CD4-positive, alpha-beta T cell (primary cell): ENCODE measurements around the gene TRHDE. TPM values are rescaled to one million over a fixed set of nuclear protein-coding genes. Genes with fewer than 3 reads are reported as not detected.

Source experiments
- ATAC-seq: fragments of 200-7000 bp; cut with Tn5 transposase; one replicate; pipeline ENCODE4 v1.10.0; 2022; ENCODE audit warnings: mild to moderate bottlenecking; ENCODE audit not compliant: poor library complexity
- CTCF ChIA-PET: fragments of 350-600 bp; sonication (Branson Sonifier 250); formaldehyde crosslinking; loops from one replicate; lab custom pipeline; 2021; ENCODE audit warnings: antibody characterized with exemption, inconsistent platforms; lab: Charles Lee
- POLR2A ChIA-PET: fragments of 350-600 bp; sonication (Branson Sonifier 250); formaldehyde crosslinking; loops from one replicate; lab custom pipeline; 2021; ENCODE audit warnings: antibody characterized with exemption, inconsistent platforms; lab: Charles Lee
- DNase-seq, 14 experiments: peaks; one replicate each; pipeline ENCODE4 v3.0.0-alpha.2; 2013 to 2020; ENCODE audit warnings: mixed read lengths in 2 of 14
- H3K27ac ChIP-seq, 2 donors: one replicate each; pipeline versions ENCODE4 v1.5.1 to v1.7.0; 2013; ENCODE audit warnings: low read length in 2 of 2, low read depth in 1 of 2, mild to moderate bottlenecking in 1 of 2
- H3K27me3 ChIP-seq, 2 experiments: 1 replicate in 1 of 2; 2 replicates in 1 of 2; pipeline versions ENCODE4 v1.6.1 to v1.7.0; 2013; ENCODE audit warnings: low read length in 2 of 2, control low read depth in 1 of 2, mild to moderate bottlenecking in 1 of 2, moderate library complexity in 1 of 2; ENCODE audit not compliant: insufficient read depth in 2 of 2, control insufficient read depth in 1 of 2
- H3K36me3 ChIP-seq: one replicate; pipeline ENCODE4 v1.6.1; 2013; ENCODE audit warnings: low read length, control low read depth; ENCODE audit not compliant: insufficient read depth
- H3K4me1 ChIP-seq: one replicate; pipeline ENCODE4 v1.6.1; 2013; ENCODE audit warnings: low read length, control low read depth; ENCODE audit not compliant: insufficient read depth
- H3K4me3 ChIP-seq: one replicate; pipeline ENCODE4 v1.5.1; 2013; ENCODE audit warnings: mild to moderate bottlenecking, low read length, moderate library complexity
- H3K9me3 ChIP-seq, 2 experiments: 1 replicate in 1 of 2; 2 replicates in 1 of 2; pipeline versions ENCODE4 v1.6.1 to v1.7.0; 2013; ENCODE audit warnings: low read length in 2 of 2, mild to moderate bottlenecking in 2 of 2, control low read depth in 1 of 2, moderate library complexity in 1 of 2; ENCODE audit not compliant: control insufficient read depth in 1 of 2, insufficient read depth in 1 of 2
- H3K27ac Mint-ChIP-seq: one replicate; pipeline ENCODE4 v1.8.0; 2020; ENCODE audit warnings: mixed read lengths
- H3K27me3 Mint-ChIP-seq: one replicate; pipeline ENCODE4 v1.8.0; 2021; ENCODE audit warnings: mixed read lengths
- H3K36me3 Mint-ChIP-seq: one replicate; pipeline ENCODE4 v1.8.0; 2021; ENCODE audit warnings: low read depth, mixed read lengths
- H3K4me1 Mint-ChIP-seq: one replicate; pipeline ENCODE4 v1.8.0; 2021; ENCODE audit warnings: low read depth, mixed read lengths
- H3K4me3 Mint-ChIP-seq: one replicate; pipeline ENCODE4 v1.8.0; 2020; ENCODE audit warnings: mild to moderate bottlenecking, mixed read lengths
- H3K9me3 Mint-ChIP-seq: one replicate; pipeline ENCODE4 v1.8.0; 2020; ENCODE audit warnings: mixed read lengths
- intact Hi-C, 2 experiments: fragments of 100-400 bp; cut with DNase I in 1 of 2; cut with micrococcal nuclease in 1 of 2; formaldehyde crosslinking; loops; one replicate each; pipeline versions ENCODE4 v1.15.1 to v1.9.0; 2023 to 2025; cut with DNase I, micrococcal nuclease
- total RNA-seq, 174 experiments: library from RNA in 2 of 174; stranded (reverse) in 2 of 174; gene quantifications; one replicate each; pipeline ENCODE4 v1.2.3 and lab custom pipeline; 2021 to 2026
- TF ChIP-seq, protein P1 (sequence below): fragments of 200-600 bp; IDR thresholded peaks from one replicate; pipeline ENCODE4 v1.8.0; 2022; ENCODE audit warnings: antibody characterized with exemption, mild to moderate bottlenecking

Gene TRHDE
- total RNA-seq, 2 experiments from 2014 or later: not detected

DNA sequence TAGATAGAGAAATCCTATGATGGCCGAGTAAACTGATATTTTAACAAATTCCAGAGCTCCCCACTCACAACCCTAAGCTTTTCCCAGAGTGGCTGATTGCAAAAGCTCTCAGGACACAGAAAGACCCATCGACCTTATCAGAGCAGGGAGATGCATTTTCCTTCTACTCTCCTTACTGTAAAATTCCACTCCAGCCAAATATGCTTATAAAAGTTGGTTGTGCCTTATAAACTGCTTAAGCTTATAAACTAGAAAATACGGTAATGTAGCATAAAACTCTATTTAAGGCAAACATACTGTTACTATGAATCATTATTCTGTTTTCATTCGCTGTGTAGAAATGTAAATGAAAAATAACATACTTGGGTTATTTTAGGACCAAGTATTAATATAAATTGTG is 41.6 kb upstream of the TRHDE start:
- Histone ChIP-seq H3K27me3 (no peaks in the 10 kb centered on the region), H3K27ac (no peak overlapping the region), H3K36me3 (no peaks in the 10 kb centered on the region), H3K4me1 (no peaks in the 10 kb centered on the region), H3K4me3 (no peak overlapping the region), H3K9me3 (no peaks in the 10 kb centered on the region)
- H3K4me1 Mint-ChIP-seq: no peaks in the 10 kb centered on the region
- no peaks in the 10 kb centered on the region for H3K27me3 Mint-ChIP-seq
- intact Hi-C loops: no loop called here
- TF ChIP-seq, protein P1, sequence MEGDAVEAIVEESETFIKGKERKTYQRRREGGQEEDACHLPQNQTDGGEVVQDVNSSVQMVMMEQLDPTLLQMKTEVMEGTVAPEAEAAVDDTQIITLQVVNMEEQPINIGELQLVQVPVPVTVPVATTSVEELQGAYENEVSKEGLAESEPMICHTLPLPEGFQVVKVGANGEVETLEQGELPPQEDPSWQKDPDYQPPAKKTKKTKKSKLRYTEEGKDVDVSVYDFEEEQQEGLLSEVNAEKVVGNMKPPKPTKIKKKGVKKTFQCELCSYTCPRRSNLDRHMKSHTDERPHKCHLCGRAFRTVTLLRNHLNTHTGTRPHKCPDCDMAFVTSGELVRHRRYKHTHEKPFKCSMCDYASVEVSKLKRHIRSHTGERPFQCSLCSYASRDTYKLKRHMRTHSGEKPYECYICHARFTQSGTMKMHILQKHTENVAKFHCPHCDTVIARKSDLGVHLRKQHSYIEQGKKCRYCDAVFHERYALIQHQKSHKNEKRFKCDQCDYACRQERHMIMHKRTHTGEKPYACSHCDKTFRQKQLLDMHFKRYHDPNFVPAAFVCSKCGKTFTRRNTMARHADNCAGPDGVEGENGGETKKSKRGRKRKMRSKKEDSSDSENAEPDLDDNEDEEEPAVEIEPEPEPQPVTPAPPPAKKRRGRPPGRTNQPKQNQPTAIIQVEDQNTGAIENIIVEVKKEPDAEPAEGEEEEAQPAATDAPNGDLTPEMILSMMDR: no peak
- CTCF ChIA-PET: no interaction called here
- no peaks in the 10 kb centered on the region for H3K9me3 Mint-ChIP-seq
- ATAC-seq: no peak
- POLR2A ChIA-PET: no interaction called here
- no peak overlapping the region for H3K4me3 Mint-ChIP-seq
- no peak overlapping the region for H3K27ac Mint-ChIP-seq
- no peaks in the 10 kb centered on the region for H3K36me3 Mint-ChIP-seq
- DNase-seq: no peak

DNA sequence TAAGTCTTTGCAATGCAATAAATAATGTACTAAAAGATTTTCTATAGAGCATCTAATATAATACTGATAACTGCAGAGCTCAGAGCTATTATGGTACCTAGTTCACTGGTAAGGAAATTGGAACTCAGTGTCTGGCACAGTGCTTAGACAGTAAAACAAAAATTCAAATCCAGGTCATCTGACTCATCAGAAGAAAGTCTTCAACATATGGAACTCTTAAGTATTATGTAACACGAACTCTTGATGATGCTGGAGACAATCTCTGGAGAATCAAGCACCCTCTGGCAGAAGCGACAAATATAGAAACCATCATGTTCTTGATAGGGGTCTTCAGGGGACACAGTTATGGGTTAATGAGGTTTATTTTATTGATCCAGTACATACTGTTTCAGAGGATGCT is 37.3 kb upstream of the TRHDE start:
- Histone ChIP-seq H3K27me3 (no peaks in the 10 kb centered on the region), H3K4me3 (no peak overlapping the region), H3K36me3 (no peaks in the 10 kb centered on the region), H3K9me3 (no peaks in the 10 kb centered on the region), H3K27ac (no peak overlapping the region), H3K4me1 (no peaks in the 10 kb centered on the region)
- ChIA-PET CTCF (no interaction called here), POLR2A (no interaction called here)
- Mint-ChIP-seq H3K27me3 (no peaks in the 10 kb centered on the region), H3K36me3 (no peaks in the 10 kb centered on the region), H3K9me3 (no peaks in the 10 kb centered on the region), H3K4me3 (no peak overlapping the region), H3K27ac (no peak overlapping the region), H3K4me1 (no peaks in the 10 kb centered on the region)
- intact Hi-C loops: no loop called here
- TF ChIP-seq, protein P1: no peak
- DNase-seq: no peak
- ATAC-seq: no peak

DNA sequence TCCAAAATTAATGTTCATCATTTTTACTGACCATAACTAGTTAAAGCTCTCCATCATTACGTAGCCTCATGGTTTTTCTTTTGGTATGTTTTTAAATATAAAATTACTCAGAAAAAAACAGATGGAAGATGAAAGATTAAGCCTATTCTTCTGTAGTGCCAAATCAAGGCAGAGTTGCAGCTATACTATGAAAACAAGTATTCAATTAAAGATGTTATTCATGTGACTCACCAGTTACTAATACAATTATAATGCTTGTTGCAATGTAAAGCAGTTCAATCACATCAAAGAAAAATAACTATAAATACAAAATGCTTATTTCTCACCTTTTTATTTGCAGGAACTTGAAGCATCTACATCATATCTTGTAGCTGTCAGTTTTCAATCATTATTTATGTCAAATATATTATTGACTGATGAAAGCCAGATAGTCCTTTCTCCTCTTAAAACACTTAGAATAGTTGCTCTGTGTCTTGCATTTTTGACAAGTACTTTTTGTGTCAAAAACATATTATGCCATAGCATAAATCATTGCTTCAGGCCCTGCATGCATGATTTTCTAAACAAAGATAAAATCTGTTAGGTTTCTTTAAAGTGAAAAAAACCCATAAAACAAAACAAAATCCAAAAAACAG is 36.0 kb upstream of the TRHDE start:
- no peaks in the 10 kb centered on the region for H3K4me1 ChIP-seq
- H3K36me3 ChIP-seq: no peaks in the 10 kb centered on the region
- Mint-ChIP-seq H3K4me3 (no peak overlapping the region), H3K36me3 (no peaks in the 10 kb centered on the region), H3K4me1 (no peaks in the 10 kb centered on the region), H3K9me3 (no peaks in the 10 kb centered on the region), H3K27me3 (no peaks in the 10 kb centered on the region), H3K27ac (no peak overlapping the region)
- DNase-seq: no peak
- no peaks in the 10 kb centered on the region for H3K27me3 ChIP-seq
- TF ChIP-seq, protein P1: no peak
- POLR2A ChIA-PET: no interaction called here
- intact Hi-C loops: no loop called here
- no peak overlapping the region for H3K27ac ChIP-seq
- H3K9me3 ChIP-seq: no peaks in the 10 kb centered on the region
- H3K4me3 ChIP-seq: no peak overlapping the region
- ATAC-seq: no peak
- CTCF ChIA-PET: no interaction called here
